ENCODE measurements around the gene FAAP100.

Gene FAAP100

DNA sequence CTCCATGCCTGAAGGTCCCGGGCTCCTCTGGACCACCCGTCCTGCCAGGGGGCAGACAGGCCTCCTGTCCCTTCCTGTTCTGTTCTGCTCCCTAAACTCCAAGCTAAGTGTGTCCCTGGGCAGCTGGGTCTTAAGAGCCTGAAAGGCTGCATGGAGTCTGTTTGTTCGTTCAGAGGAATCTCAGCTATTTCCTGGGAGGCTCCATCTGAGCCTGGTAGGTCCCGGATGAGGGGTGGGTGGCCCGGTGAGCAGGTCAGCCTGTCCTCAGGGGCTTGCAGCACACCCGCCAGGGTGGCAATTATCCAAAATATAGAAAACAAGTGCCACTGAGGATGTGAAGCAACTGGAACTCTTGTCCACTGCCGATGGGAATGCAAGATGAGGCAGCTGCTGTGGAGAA is 52.1 kb downstream of the FAAP100 start:
- Histone ChIP-seq H3K4me3 (replicated peaks; ENCODE audit: insufficient read depth, low read length) (no peak overlapping the region), H3K27me3 (ENCODE audit: insufficient read depth, poor library complexity, severe bottlenecking) (no peaks in the 10 kb centered on the region), H3K27ac (replicated peaks) (no peak overlapping the region)
- TF ChIP-seq GABPA (IDR thresholded peaks at IDR 0.05; ENCODE audit: low read depth): no peak
- no peak for TF ChIP-seq POLR2AphosphoS5 (IDR thresholded peaks at IDR 0.05; ENCODE audit: low read depth)
- TF ChIP-seq, protein P1, sequence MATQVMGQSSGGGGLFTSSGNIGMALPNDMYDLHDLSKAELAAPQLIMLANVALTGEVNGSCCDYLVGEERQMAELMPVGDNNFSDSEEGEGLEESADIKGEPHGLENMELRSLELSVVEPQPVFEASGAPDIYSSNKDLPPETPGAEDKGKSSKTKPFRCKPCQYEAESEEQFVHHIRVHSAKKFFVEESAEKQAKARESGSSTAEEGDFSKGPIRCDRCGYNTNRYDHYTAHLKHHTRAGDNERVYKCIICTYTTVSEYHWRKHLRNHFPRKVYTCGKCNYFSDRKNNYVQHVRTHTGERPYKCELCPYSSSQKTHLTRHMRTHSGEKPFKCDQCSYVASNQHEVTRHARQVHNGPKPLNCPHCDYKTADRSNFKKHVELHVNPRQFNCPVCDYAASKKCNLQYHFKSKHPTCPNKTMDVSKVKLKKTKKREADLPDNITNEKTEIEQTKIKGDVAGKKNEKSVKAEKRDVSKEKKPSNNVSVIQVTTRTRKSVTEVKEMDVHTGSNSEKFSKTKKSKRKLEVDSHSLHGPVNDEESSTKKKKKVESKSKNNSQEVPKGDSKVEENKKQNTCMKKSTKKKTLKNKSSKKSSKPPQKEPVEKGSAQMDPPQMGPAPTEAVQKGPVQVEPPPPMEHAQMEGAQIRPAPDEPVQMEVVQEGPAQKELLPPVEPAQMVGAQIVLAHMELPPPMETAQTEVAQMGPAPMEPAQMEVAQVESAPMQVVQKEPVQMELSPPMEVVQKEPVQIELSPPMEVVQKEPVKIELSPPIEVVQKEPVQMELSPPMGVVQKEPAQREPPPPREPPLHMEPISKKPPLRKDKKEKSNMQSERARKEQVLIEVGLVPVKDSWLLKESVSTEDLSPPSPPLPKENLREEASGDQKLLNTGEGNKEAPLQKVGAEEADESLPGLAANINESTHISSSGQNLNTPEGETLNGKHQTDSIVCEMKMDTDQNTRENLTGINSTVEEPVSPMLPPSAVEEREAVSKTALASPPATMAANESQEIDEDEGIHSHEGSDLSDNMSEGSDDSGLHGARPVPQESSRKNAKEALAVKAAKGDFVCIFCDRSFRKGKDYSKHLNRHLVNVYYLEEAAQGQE (IDR thresholded peaks at IDR 0.05; ENCODE audit: insufficient replicate concordance, low read depth): no peak
- TF ChIP-seq, protein P2, sequence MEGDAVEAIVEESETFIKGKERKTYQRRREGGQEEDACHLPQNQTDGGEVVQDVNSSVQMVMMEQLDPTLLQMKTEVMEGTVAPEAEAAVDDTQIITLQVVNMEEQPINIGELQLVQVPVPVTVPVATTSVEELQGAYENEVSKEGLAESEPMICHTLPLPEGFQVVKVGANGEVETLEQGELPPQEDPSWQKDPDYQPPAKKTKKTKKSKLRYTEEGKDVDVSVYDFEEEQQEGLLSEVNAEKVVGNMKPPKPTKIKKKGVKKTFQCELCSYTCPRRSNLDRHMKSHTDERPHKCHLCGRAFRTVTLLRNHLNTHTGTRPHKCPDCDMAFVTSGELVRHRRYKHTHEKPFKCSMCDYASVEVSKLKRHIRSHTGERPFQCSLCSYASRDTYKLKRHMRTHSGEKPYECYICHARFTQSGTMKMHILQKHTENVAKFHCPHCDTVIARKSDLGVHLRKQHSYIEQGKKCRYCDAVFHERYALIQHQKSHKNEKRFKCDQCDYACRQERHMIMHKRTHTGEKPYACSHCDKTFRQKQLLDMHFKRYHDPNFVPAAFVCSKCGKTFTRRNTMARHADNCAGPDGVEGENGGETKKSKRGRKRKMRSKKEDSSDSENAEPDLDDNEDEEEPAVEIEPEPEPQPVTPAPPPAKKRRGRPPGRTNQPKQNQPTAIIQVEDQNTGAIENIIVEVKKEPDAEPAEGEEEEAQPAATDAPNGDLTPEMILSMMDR (IDR thresholded peaks at IDR 0.05; ENCODE audit: insufficient read depth, low read length): no peak
- no peak for TF ChIP-seq SPI1 (IDR thresholded peaks at IDR 0.05; ENCODE audit: borderline replicate concordance, low read depth)
- no peak for DNase-seq (ENCODE audit: low read depth in 1 of 2, low spot score in 1 of 2)

- Histone ChIP-seq H3K27me3 (ENCODE audit: insufficient read depth, poor library complexity, severe bottlenecking) (no peaks in the 10 kb centered on the region), H3K4me3 (replicated peaks; ENCODE audit: insufficient read depth, low read length) (no peak overlapping the region), H3K27ac (replicated peaks) (no peak overlapping the region)
- DNase-seq (ENCODE audit: low read depth in 1 of 2, low spot score in 1 of 2): no peak
- no peak for TF ChIP-seq POLR2AphosphoS5 (IDR thresholded peaks at IDR 0.05; ENCODE audit: low read depth)
- TF ChIP-seq, protein P2 (IDR thresholded peaks at IDR 0.05; ENCODE audit: insufficient read depth, low read length): no peak
- TF ChIP-seq SPI1 (IDR thresholded peaks at IDR 0.05; ENCODE audit: borderline replicate concordance, low read depth): no peak
- TF ChIP-seq, protein P1 (IDR thresholded peaks at IDR 0.05; ENCODE audit: insufficient replicate concordance, low read depth): no peak
- TF ChIP-seq GABPA (IDR thresholded peaks at IDR 0.05; ENCODE audit: low read depth): no peak
Observed at GRCh38 chr17:81499601-81499970, 52.6 kb downstream of the FAAP100 start.

DNA sequence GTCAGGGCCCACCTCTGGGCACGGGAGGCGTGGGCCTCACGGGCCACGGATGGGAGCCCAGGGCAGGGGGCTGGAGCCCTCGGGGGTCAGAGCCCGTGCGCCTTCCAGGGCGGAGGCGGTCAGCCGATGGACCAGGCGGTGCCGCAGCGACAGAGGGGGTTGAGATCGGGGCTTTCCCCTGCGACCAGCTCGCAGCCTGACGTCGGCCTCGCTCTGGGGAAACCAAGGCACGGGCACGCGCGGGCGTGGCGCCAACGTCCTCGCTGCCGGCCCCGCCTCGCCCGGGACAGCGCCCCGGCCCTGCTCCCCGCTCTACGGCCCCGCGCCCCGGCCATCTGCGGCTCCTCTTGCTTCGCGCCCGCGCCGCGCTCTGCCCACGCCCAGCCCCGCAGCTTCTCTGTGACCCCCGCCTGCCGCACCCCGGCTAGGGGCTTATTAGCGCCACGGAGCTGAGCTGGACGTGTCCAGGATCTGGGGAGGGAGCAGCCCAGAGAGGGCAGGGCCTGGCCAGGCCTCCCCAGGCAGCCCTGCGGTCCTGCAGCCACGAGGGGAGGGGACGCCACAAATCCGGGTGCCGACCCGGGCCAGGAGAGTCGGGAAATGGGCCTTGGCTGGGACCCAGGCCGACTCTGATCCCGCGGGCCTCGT is 53.1 kb downstream of the FAAP100 start:
- TF ChIP-seq SPI1 (IDR thresholded peaks at IDR 0.05; ENCODE audit: borderline replicate concordance, low read depth): no peak
- TF ChIP-seq, protein P2 (IDR thresholded peaks at IDR 0.05; ENCODE audit: insufficient read depth, low read length): no peak
- TF ChIP-seq GABPA (IDR thresholded peaks at IDR 0.05; ENCODE audit: low read depth): no peak
- TF ChIP-seq, protein P1 (IDR thresholded peaks at IDR 0.05; ENCODE audit: insufficient replicate concordance, low read depth): no peak
- TF ChIP-seq POLR2AphosphoS5 (IDR thresholded peaks at IDR 0.05; ENCODE audit: low read depth): no peak
- no peak for DNase-seq (ENCODE audit: low read depth in 1 of 2, low spot score in 1 of 2)
- no peak overlapping the region for H3K4me3 ChIP-seq (replicated peaks; ENCODE audit: insufficient read depth, low read length)
- no peak overlapping the region for H3K27ac ChIP-seq (replicated peaks)
- H3K27me3 ChIP-seq (ENCODE audit: insufficient read depth, poor library complexity, severe bottlenecking): no peaks in the 10 kb centered on the region

All from HL-60 (cell line).